ENCODE results near the gene ZNRF2.
"Not testable (repeated sequence)": the region's sequence is repeated elsewhere in the genome, so short reads cannot be mapped to it uniquely, and the experiment has no call there.

Gene ZNRF2

DNA sequence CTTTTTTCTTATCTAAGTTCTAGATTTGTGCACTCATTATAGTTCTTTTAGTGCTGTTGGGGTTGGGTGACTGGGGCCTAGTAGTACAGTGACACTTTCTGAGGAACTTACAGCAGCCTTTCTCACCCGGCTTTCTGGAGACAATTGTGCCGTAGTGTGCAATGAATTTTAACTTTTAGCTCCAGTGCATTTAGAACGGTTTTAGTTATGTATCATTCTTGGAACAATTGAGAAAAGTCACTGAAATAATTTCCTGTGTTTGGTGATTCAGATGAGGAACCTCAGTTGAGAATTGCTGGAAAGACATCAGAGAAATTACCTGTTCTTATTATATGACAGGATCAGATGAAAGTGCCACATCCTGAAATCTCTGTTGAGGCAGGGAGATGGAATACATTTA, 3.2 kb downstream of the ZNRF2 start:
- DNase-seq (ENCODE audit: low read depth), result not testable (repeated sequence)

DNA sequence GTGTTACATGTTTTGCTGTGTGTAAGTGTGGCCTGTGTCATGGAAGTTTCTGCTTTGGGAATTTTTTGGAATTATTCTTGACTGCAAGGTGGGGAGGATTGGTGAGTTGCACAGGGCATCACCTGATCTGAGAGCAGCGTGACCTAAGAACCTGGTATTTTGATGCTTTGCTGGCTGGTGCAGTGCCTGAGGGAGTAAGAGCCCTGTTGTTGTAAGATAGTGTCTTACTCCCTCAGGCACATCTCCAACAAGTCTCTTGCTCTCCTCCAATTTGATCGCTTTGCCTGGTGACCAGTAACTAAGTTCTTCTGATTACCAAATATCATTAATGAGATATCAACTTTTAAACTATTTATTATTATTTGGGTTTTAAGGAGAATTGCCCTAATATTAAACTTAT, 5.2 kb downstream of the ZNRF2 start:
- not testable (repeated sequence) for DNase-seq (ENCODE audit: low read depth)

GRCh38 chr7:30290317-30290716, 5.9 kb downstream of the ZNRF2 start:
- not testable (repeated sequence) for DNase-seq (ENCODE audit: low read depth)

- not testable (repeated sequence) for DNase-seq (ENCODE audit: low read depth)
Measured at GRCh38 chr7:30292416-30293038, 8.1 kb downstream of the ZNRF2 start.

DNA sequence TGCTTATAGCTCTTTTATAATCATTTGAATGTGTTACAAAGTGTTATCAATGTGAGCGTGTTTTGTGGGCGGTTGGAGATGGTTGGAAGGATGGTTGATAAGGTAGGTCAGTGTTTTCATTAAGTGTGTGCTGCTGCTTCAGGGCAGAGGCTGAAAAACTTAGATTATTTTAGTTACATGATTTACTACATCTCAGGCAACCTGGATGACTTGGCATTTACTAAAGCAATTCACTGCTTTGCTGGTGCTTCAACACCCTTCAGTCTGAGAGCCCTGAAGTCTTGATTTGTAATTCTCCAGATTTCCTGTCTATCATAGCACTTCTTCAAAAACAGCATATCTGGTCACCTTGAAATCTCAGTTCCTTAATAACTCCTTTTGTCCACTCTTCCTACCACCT, 11.9 kb downstream of the ZNRF2 start:
- not testable (repeated sequence) for DNase-seq (ENCODE audit: low read depth)

DNA sequence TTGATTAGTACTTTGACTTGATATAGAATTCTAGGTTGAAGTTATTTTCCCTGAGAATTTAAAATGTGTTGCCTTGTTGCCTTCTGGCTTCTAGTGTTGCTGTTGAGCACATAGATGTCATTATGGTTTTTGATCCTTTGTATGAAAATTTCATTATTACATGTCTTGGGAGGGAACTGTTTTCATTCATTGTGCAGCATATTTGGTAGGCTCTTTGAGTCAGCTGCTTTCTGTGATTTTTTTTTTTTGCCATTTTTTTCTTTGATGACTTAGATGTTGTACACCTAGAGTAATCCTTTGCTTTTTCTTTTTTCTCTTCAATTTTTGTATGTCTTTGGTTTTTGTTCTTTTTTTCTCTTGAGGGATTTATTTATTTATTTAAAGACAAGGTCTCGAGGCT, 13.1 kb downstream of the ZNRF2 start:
- DNase-seq (ENCODE audit: low read depth), result not testable (repeated sequence)

DNA sequence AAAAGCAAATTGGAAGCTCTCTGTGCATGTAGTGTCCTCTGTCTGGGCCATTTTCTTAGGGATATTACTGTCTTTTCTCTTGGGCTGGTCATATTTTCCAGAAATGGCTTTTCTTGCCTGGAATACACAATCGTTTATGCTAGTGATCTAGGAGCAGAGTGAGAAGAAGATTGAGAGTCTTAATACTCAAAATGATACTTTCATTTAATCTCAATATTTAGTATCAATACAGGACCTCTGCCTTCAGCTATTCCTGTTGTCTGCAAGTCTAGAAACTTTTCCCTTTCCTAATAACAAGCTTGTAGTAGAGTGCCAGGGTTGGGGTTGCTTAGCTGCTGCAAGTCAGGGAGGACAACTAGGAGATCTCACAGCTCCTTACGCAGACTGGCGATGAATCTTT, 14.0 kb downstream of the ZNRF2 start:
- not testable (repeated sequence) for DNase-seq (ENCODE audit: low read depth)

DNA sequence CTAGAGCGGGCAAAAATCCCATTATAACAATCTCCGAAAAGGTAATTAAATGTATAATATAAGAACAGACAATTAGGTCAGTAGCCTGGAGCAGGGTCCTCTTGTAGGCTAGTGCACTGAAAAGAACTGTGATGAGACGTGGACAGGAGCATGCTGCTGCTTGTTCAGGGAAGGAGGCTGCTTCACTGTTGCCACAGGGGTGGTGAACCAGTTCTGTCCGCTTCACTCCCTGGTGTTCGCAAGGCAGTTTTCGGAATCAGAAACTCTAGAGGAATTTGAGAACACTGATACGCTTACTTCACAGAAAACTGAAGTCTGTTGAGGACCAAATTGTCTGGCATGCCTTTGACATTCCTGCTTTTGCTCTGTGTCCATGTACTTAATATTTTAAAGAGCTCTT, 17.4 kb downstream of the ZNRF2 start:
- DNase-seq (ENCODE audit: low read depth), result no peak

DNA sequence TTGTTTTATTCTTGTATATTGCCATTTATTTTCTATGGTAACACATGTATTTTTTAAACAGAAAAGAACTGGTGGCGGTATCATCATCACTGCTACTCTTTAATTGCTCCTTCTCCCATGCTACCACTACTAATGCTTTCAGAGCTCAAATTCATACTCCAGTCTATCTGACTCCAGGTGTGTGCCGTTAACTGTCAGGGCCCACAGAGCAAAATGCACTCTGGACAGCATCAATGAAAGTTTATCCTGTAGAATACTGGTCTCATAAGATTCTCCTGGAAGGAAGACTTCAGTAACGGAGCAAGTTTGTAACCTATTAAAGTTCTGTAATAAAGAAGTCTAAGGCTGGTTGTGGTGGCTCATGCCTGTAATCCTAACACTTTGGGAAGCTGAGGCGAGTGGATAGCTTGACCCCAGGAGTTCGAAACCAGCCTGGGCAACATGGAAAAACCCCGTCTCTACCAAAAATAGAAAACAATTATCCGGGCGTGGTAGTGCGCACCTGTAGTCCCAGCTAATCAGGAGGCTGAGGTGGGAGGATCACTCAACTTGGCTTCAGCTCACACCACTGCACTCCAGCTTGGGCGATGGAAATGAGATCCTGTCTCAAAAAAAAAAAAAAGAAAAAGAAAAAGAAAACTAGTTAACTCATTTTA, 18.4 kb downstream of the ZNRF2 start:
- DNase-seq (ENCODE audit: low read depth), result no peak

DNA sequence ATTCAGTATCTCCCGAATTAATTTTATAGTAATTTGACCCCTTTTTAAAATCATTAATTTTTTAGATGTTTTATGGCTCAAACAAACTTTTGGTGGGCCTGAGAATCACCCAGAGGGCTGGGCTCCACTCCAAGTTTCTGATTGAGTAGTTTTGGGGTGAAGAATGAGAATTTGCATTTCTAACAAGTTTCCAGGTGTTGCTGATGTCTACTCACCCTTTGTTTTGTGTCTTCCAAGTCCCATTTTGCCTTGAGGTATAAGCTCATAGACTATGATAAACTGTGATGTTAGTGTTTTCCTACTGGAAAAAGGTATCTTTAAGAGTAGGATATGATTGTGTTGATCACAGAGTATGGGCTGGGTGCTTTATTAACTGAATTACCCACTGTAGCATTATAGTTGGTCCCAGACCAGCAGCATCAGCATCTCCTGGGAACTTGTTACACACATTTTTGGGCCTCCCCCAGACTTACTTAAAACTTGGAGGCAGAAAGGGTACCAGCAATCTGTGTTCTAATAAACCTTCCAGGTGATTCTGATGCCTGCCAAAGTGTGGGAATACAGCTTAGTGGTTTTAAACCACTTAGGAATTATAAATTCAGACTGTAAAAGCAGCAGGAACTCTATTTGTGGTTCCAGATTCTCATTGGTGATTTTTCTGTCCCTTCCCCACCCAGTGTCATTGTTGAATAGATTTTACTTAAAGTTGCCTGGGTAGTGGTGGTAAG, 19.1 kb downstream of the ZNRF2 start:
- no peak for DNase-seq (ENCODE audit: low read depth)

GRCh38 chr7:30304177-30304884, 19.9 kb downstream of the ZNRF2 start:
- no peak for DNase-seq (ENCODE audit: low read depth)

DNA sequence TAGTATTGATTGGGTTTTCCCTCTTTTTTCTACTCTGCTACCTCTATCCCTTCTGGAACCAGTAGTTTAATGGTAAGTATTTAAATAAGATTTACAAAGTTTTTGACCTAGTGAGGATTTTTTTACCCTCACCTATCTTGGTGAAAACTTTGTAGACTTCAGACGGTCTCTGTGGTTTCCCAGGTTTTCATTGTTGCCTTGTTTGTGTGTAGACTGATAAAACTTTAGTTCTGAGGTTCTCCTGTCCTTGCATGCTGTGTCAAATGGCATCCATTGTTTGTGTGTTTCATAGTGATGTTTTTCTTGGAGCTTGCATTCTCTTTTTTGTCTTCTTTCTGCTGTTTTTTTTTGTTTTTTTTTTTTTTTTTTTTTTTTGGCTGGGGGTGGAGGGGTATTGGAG, 22.6 kb downstream of the ZNRF2 start:
- DNase-seq (ENCODE audit: low read depth), result no peak

GRCh38 chr7:30308389-30308788, 24.0 kb downstream of the ZNRF2 start:
- no peak for DNase-seq (ENCODE audit: low read depth)

- DNase-seq (ENCODE audit: low read depth), result no peak
Measured at GRCh38 chr7:30309302-30309701, 24.9 kb downstream of the ZNRF2 start.

GRCh38 chr7:30309842-30310435, 25.5 kb downstream of the ZNRF2 start:
- DNase-seq (ENCODE audit: low read depth), result no peak

DNA sequence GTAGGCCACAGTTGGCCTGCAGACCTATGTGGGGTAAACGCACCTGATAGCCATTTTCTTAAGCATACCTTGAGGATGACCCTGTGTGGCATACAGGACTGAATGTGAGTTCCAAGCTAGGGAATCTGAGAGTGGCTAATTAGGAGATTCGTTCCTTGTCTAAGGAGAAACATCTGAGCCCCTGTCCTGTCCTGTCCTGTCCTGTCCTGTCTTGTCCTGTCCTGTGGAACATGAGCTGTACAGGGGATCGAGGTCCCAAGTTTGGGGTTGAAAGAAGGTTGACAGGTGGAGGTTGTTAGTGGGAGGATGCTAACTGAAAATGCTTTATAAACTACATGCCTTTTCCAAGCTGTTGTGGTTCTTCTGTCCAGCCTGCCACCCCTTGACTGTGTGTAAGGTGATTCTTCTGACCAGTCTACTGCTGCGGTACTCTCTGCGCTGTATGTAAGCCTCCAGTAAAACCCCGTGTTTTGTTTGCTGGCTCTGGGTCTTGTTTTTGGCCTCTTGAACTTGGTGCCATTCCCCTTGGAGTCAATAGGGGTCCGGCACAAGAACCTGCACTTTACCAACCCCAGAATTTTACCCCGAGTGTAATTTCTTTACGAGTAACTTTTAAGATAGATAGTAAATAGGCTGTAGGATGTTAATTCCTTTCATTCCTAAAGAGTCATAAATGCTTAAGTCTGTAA, 26.4 kb downstream of the ZNRF2 start:
- no peak for DNase-seq (ENCODE audit: low read depth)

DNA sequence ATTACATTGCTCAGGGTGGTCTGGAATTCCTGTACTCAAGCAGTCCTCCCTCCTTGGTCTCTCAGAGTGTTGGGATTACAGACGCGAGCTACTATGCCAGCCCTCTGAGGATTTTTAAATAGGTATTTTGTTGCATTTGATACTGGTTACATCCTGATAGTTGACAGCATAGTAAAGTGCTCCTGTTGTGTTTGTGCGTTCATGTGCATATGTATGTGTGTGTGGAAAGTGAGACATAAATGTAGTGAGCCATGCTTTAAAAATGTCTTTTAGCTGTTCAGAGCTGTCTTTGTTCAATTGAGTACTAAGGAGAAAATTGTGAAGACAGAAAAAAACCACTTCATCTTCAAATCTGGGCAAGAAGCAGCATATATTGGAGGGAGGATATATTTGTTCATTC, 27.8 kb downstream of the ZNRF2 start:
- DNase-seq (ENCODE audit: low read depth), result no peak

DNA sequence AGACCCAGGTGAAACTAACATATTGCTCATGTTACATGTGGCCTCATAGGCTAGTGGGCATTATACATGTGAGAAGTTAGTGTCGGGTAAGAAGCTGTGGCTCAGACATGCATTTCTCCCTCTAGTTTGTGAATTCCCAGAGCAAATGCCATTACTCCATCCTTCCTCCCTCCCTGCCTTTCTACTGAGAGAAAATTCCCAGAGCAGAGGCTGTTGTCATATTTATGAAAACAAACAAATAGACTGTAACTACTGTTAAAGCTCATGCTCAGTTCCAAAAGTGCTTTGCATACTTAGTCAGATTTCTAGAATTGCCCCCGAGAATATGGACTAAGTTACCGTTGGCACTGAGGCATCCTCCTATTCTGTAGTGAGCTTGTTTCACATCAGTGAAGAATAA, 29.0 kb downstream of the ZNRF2 start:
- no peak for DNase-seq (ENCODE audit: low read depth)

- no peak for DNase-seq (ENCODE audit: low read depth)
Measured at GRCh38 chr7:30313793-30314192, 29.4 kb downstream of the ZNRF2 start.

GRCh38 chr7:30315589-30315988, 31.2 kb downstream of the ZNRF2 start:
- DNase-seq (ENCODE audit: low read depth), result no peak

DNA sequence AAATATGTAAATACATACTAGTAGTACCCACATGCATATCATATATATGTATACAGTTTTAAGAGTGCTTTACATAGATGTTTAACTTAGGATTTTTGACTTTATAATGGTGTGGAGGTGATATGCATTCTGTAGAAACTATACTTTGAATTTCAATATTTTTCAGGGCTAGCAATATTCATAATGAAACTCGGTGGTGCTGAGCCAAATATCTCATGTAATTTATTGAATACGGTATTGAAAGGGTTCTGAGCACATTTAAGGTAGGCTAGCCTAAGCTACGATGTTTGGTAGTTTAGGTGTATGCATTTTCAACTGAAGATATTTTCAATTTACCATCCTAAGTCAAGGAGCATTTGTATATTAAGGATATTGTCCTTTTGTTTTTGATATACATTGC, 36.0 kb downstream of the ZNRF2 start:
- DNase-seq (ENCODE audit: low read depth), result no peak

Data from HS-27A (cell line).